GM12801 (cell line): ENCODE data around the gene NECAP2.

Experiments
- CTCF ChIP-seq: IDR thresholded peaks from one replicate; pipeline ENCODE4 v1.5.1; 2011; ENCODE audit warnings: control low read depth; ENCODE audit not compliant: insufficient read length; ENCODE audit errors: extremely low read depth

NECAP2 gene

GRCh38 chr1:16418823-16419425, 21.6 kb upstream of the NECAP2 start:
- TF ChIP-seq CTCF: no peak

- no peak for TF ChIP-seq CTCF
These were observed 20.0 kb upstream of the NECAP2 start for GRCh38 chr1:16420424-16421118.

DNA sequence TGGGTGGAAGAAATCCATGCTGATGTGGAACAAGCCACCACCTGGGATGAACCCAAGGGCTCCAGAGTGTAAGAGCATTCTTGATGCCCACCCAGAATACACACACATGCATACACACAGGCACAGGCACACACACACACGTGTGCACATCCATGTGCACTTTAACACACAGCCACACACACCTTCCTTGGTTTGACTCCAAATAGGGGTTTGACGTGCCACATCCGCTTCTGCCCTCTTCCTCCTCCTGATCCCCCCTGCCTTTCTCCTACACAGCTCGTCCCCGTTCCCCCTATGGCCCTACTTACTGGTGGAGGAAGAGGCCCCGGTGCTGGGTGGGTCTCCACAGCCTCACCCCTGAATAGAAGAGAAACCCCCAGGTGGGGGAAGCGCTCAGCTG, 19.3 kb upstream of the NECAP2 start:
- TF ChIP-seq CTCF: no peak

DNA sequence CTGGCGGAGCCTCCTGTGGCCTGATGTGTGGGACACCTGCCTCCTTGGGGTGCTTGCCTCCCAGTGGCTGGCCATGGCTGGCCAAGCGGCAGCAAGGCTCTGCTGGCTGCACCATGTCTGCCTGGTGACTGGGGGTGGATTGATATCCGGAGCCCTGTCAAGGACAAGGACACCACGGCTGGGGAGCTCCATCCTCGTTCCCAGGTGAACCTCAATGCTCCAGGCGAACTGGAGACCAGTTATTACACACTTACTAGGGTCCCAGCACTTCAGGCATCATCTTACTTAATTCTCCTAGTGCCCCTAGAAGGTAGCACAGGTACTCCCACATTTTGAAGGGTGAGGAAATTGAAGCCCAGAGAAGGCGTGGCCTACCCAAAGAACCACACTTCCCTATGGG, 18.5 kb upstream of the NECAP2 start:
- TF ChIP-seq CTCF: no peak

- TF ChIP-seq CTCF: no peak
These were observed 15.1 kb upstream of the NECAP2 start for GRCh38 chr1:16425125-16426025.

DNA sequence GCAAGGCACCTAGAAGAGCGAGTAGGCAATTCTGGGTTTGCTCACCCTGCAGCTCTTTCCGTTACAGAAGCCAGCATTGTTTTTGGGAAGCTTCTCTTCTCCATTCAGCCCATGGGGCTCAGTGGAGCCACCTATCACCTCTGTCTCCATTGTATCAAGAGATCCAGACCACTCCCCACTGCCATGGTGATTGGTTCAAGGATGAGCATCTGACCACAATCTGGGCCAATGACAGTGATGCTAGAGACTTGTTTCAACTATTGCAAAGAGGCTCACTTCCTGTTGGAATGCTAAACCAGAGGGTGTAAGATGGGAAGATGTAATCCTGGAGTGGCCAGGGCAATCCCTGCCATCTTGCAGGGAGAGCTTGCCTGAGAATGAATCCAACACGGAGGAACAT, 9.9 kb upstream of the NECAP2 start:
- TF ChIP-seq CTCF: no peak

DNA sequence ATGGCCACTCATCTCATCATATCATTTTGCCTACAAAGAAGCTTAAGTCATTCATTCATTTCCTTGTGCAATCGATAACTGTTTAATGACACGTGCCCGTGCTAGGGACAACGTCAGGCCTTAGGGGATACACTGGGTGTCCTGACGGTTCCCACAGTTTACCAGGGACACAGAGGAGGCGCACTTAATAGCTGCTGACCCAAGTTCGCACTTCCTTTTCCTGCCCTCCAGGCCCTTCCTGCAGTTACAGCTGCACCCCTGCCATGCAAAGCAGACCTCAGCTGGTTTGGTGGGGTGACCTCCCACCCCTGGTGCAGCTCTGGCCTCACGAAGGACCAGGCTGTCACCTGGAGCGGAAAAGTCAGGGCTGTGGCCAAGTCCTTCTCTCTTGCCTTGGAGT, 7.5 kb upstream of the NECAP2 start:
- no peak for TF ChIP-seq CTCF
